ENCODE measurements around the gene LRRC18.

The LRRC18 gene

GRCh38 chr10:48973065-48973464 lies 33.4 kb upstream of the LRRC18 start:
- TF ChIP-seq POLR2AphosphoS5 (IDR thresholded peaks at IDR 0.05; ENCODE audit: low read depth, low read length) (no peak), SIN3A (IDR thresholded peaks at IDR 0.05; ENCODE audit: borderline replicate concordance, insufficient read depth, low read length) (no peak), REST (IDR thresholded peaks at IDR 0.05; ENCODE audit: insufficient read depth in 1 of 2, low read depth in 2 of 2, low read length in 2 of 2) (no peak), TAF1 (IDR thresholded peaks at IDR 0.05; ENCODE audit: borderline replicate concordance, insufficient read depth, low read length) (no peak), FOXP2 (optimal IDR thresholded peaks at IDR 0.05; ENCODE audit: borderline replicate concordance, extremely low read depth, extremely low read length, insufficient read depth) (no peak)

- TF ChIP-seq TAF1 (IDR thresholded peaks at IDR 0.05; ENCODE audit: borderline replicate concordance, insufficient read depth, low read length) = no peak
Observed at GRCh38 chr10:48970654-48971053, 31.0 kb upstream of the LRRC18 start.

GRCh38 chr10:48970046-48970445 lies 30.4 kb upstream of the LRRC18 start:
- TF ChIP-seq FOXP2 (optimal IDR thresholded peaks at IDR 0.05; ENCODE audit: borderline replicate concordance, extremely low read depth, extremely low read length, insufficient read depth) (no peak), POLR2AphosphoS5 (IDR thresholded peaks at IDR 0.05; ENCODE audit: low read depth, low read length) (no peak), REST (IDR thresholded peaks at IDR 0.05; ENCODE audit: insufficient read depth in 1 of 2, low read depth in 2 of 2, low read length in 2 of 2) (no peak), TAF1 (IDR thresholded peaks at IDR 0.05; ENCODE audit: borderline replicate concordance, insufficient read depth, low read length) (no peak), SIN3A (IDR thresholded peaks at IDR 0.05; ENCODE audit: borderline replicate concordance, insufficient read depth, low read length) (no peak)

GRCh38 chr10:48968036-48968435 lies 28.4 kb upstream of the LRRC18 start:
- TF ChIP-seq TAF1 (IDR thresholded peaks at IDR 0.05; ENCODE audit: borderline replicate concordance, insufficient read depth, low read length) (no peak), REST (IDR thresholded peaks at IDR 0.05; ENCODE audit: insufficient read depth in 1 of 2, low read depth in 2 of 2, low read length in 2 of 2) (no peak), SIN3A (IDR thresholded peaks at IDR 0.05; ENCODE audit: borderline replicate concordance, insufficient read depth, low read length) (no peak), POLR2AphosphoS5 (IDR thresholded peaks at IDR 0.05; ENCODE audit: low read depth, low read length) (no peak), FOXP2 (optimal IDR thresholded peaks at IDR 0.05; ENCODE audit: borderline replicate concordance, extremely low read depth, extremely low read length, insufficient read depth) (no peak)

GRCh38 chr10:48965460-48965859 lies 25.8 kb upstream of the LRRC18 start:
- TF ChIP-seq TAF1 (IDR thresholded peaks at IDR 0.05; ENCODE audit: borderline replicate concordance, insufficient read depth, low read length) (no peak), POLR2AphosphoS5 (IDR thresholded peaks at IDR 0.05; ENCODE audit: low read depth, low read length) (no peak), SIN3A (IDR thresholded peaks at IDR 0.05; ENCODE audit: borderline replicate concordance, insufficient read depth, low read length) (no peak), REST (IDR thresholded peaks at IDR 0.05; ENCODE audit: insufficient read depth in 1 of 2, low read depth in 2 of 2, low read length in 2 of 2) (no peak), FOXP2 (optimal IDR thresholded peaks at IDR 0.05; ENCODE audit: borderline replicate concordance, extremely low read depth, extremely low read length, insufficient read depth) (no peak)

All from PFSK-1 (cell line).